Measurements from ENCODE around the gene PTPN14. TPM values are rescaled to one million over a fixed set of nuclear protein-coding genes. Genes with fewer than 3 reads are reported as not detected.

The PTPN14 gene
- total RNA-seq, 1 experiment from 2014 or later: 243 TPM

- Mint-ChIP-seq H3K9me3 (ENCODE audit: unreplicated experiment) (no peaks in the 10 kb centered on the region), H3K4me1 (ENCODE audit: insufficient read depth, unreplicated experiment) (peaks cover 38% of the 10 kb centered on the region), H3K4me3 (ENCODE audit: unreplicated experiment) (no peak overlapping the region), H3K36me3 (ENCODE audit: insufficient read depth, unreplicated experiment) (no peaks in the 10 kb centered on the region), H3K27me3 (ENCODE audit: insufficient read depth, unreplicated experiment) (no peaks in the 10 kb centered on the region), H3K27ac (ENCODE audit: low read depth, unreplicated experiment) (peak overlapping the region; percentile 49)
- peak; percentile 85 for DNase-seq (ENCODE audit: unreplicated experiment)
- BruUV-seq (replicated peaks): no TSS peak
- POLR2A ChIA-PET: interaction anchor here (0.7 to 27.9 kb wide), 34 partner anchors 10 to 390 kb away, joined by 3 to 2189 read pairs (median 4); partner anchors contain the start of genes CENPF and PTPN14
- CTCF ChIA-PET: interaction anchor here (0.6 to 21.4 kb wide), 77 partner anchors 9 to 1818 kb away, joined by 3 to 958 read pairs (median 6); partner anchors contain the start of genes CENPF and PTPN14
- TF ChIP-seq, protein P1, sequence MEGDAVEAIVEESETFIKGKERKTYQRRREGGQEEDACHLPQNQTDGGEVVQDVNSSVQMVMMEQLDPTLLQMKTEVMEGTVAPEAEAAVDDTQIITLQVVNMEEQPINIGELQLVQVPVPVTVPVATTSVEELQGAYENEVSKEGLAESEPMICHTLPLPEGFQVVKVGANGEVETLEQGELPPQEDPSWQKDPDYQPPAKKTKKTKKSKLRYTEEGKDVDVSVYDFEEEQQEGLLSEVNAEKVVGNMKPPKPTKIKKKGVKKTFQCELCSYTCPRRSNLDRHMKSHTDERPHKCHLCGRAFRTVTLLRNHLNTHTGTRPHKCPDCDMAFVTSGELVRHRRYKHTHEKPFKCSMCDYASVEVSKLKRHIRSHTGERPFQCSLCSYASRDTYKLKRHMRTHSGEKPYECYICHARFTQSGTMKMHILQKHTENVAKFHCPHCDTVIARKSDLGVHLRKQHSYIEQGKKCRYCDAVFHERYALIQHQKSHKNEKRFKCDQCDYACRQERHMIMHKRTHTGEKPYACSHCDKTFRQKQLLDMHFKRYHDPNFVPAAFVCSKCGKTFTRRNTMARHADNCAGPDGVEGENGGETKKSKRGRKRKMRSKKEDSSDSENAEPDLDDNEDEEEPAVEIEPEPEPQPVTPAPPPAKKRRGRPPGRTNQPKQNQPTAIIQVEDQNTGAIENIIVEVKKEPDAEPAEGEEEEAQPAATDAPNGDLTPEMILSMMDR (IDR thresholded peaks at IDR 0.05; ENCODE audit: unreplicated experiment): peak; percentile 98
- intact Hi-C loops (cut with micrococcal nuclease): loop anchor here (1.0 kb wide), 5 partner anchors 34 to 372 kb away; partner anchors contain the start of gene PTPN14
Observed at GRCh38 chr1:214584805-214585766, 33.7 kb upstream of the PTPN14 start.

DNA sequence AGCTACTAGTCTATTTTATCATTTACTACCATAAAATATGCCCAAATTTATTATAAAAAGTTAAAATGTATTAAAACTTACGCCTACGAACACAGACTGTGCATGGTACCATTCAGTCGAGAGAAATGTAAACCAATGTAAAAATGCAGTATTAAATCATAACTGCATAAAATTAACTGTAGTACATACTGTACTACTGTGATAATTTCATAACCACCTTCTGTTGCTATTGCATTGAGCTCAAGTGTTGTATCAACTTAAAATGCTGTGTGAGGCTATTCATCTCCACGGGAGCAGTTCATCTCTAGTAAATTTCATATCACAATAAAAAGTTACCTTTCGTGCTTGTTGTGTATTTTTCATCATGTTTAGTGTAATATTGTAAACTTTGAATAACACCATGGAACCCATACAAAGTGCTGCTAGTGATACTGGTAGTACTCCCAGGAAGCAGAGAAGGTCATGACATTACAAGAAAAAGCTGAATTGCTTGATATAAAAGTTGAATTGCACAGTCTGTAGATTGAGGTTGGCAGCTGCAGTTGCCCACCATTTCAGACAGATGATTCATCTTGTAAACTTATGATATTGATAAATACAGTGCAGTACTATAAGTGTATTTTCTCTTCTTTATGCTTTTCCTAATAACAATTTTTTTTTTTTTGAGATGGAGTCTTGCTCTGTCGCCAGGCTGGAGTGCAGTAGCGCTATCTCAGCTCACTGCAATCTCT is 32.6 kb upstream of the PTPN14 start:
- peaks cover 38% of the 10 kb centered on the region for H3K4me1 Mint-ChIP-seq (ENCODE audit: insufficient read depth, unreplicated experiment)
- no peaks in the 10 kb centered on the region for H3K9me3 Mint-ChIP-seq (ENCODE audit: unreplicated experiment)
- intact Hi-C loops (cut with micrococcal nuclease): loop anchor here (1.0 kb wide), 1 partner anchor 371 kb away; no protein-coding TSS in a partner anchor
- no peaks in the 10 kb centered on the region for H3K27me3 Mint-ChIP-seq (ENCODE audit: insufficient read depth, unreplicated experiment)
- no peaks in the 10 kb centered on the region for H3K36me3 Mint-ChIP-seq (ENCODE audit: insufficient read depth, unreplicated experiment)
- POLR2A ChIA-PET: interaction anchor here (0.7 to 27.9 kb wide), 40 partner anchors 9 to 986 kb away, joined by 3 to 2189 read pairs (median 5); partner anchors contain the start of genes CENPF and PTPN14
- CTCF ChIA-PET: interaction anchor here (0.5 to 21.4 kb wide), 71 partner anchors 10 to 984 kb away, joined by 3 to 958 read pairs (median 5); partner anchors contain the start of genes CENPF and PTPN14
- BruUV-seq (replicated peaks): no TSS peak
- no peak for DNase-seq (ENCODE audit: unreplicated experiment)
- no peak overlapping the region for H3K4me3 Mint-ChIP-seq (ENCODE audit: unreplicated experiment)
- TF ChIP-seq, protein P1 (IDR thresholded peaks at IDR 0.05; ENCODE audit: unreplicated experiment): no peak
- peak overlapping the region; percentile 49 for H3K27ac Mint-ChIP-seq (ENCODE audit: low read depth, unreplicated experiment)

DNA sequence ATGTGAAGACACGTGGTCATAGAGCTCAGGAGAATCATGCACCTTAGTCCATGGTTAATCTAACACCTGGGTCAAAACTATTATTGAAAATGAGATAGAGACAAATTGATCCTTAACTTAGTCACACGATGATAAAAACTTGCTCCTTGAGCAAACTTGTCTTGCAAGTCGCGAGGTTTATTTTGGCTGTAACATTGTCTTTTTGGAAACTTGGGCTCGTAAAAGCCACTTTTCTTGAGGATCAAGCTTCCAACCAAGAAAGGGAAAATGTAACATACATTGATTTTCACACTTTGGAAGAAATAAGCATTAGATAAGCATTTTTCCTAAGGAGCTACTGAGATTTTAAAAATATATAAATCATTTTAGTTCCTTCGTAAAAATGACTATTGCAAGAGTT is 31.7 kb upstream of the PTPN14 start:
- ChIA-PET CTCF (interaction anchor here (0.7 to 21.4 kb wide), 33 partner anchors 9 to 985 kb away, joined by 3 to 958 read pairs (median 22); partner anchors contain the start of gene PTPN14), POLR2A (interaction anchor here (0.6 to 27.9 kb wide), 34 partner anchors 10 to 986 kb away, joined by 3 to 2189 read pairs (median 6); partner anchors contain the start of genes CENPF, PTPN14 and SMYD2)
- TF ChIP-seq, protein P1 (IDR thresholded peaks at IDR 0.05; ENCODE audit: unreplicated experiment): no peak
- H3K4me3 Mint-ChIP-seq (ENCODE audit: unreplicated experiment): no peak overlapping the region
- peaks cover 2% of the 10 kb centered on the region for H3K36me3 Mint-ChIP-seq (ENCODE audit: insufficient read depth, unreplicated experiment)
- peaks cover 38% of the 10 kb centered on the region for H3K4me1 Mint-ChIP-seq (ENCODE audit: insufficient read depth, unreplicated experiment)
- no peak for DNase-seq (ENCODE audit: unreplicated experiment)
- no peak overlapping the region for H3K27ac Mint-ChIP-seq (ENCODE audit: low read depth, unreplicated experiment)
- no TSS peak for BruUV-seq (replicated peaks)
- no peaks in the 10 kb centered on the region for H3K9me3 Mint-ChIP-seq (ENCODE audit: unreplicated experiment)
- intact Hi-C loops (cut with micrococcal nuclease): no loop called here
- no peaks in the 10 kb centered on the region for H3K27me3 Mint-ChIP-seq (ENCODE audit: insufficient read depth, unreplicated experiment)

Measured in MCF 10A (cell line).